HEK293 (cell line): Measurements from ENCODE around the gene TLCD3B.
A peak's percentile ranks its signal among the peaks of the same experiment; 100 is the strongest.

ENCODE experiments used
- GLI4 ChIP-seq: fragments of 450-650 bp; formaldehyde crosslinking; IDR thresholded peaks from 2 replicates; pipeline ENCODE4 v1.5.1; 2016; ENCODE audit warnings: missing biosample characterization, missing genetic modification characterization
- HOXA7 ChIP-seq: sonication (generic); formaldehyde crosslinking; IDR thresholded peaks from 2 replicates; pipeline ENCODE4 v1.8.1; 2022; ENCODE audit warnings: missing genetic modification reagents, borderline replicate concordance
- IKZF3 ChIP-seq: fragments of 450-650 bp; IDR thresholded peaks from 2 replicates; pipeline ENCODE4 v1.5.0; 2018; ENCODE audit warnings: missing biosample characterization, mild to moderate bottlenecking, missing genetic modification characterization, moderate library complexity
- KLF10 ChIP-seq: fragments of 450-650 bp; IDR thresholded peaks from 2 replicates; pipeline ENCODE4 v1.5.1; 2018; ENCODE audit warnings: missing biosample characterization, mild to moderate bottlenecking, missing genetic modification characterization
- MYNN ChIP-seq: fragments of 450-650 bp; formaldehyde crosslinking; IDR thresholded peaks from 2 replicates; pipeline ENCODE4 v1.5.1; 2016; ENCODE audit warnings: missing biosample characterization, missing genetic modification characterization, borderline replicate concordance
- PRDM10 ChIP-seq: fragments of 450-650 bp; formaldehyde crosslinking; IDR thresholded peaks from 2 replicates; pipeline ENCODE4 v1.5.1; 2016; ENCODE audit warnings: missing biosample characterization, missing genetic modification characterization
- RBAK ChIP-seq: fragments of 450-650 bp; formaldehyde crosslinking; IDR thresholded peaks from 2 replicates; pipeline ENCODE4 v1.5.1; 2016; ENCODE audit warnings: missing biosample characterization, missing genetic modification characterization
- SP7 ChIP-seq: fragments of 450-650 bp; formaldehyde crosslinking; IDR thresholded peaks from 2 replicates; pipeline ENCODE4 v1.5.1; 2016; ENCODE audit warnings: missing biosample characterization, missing genetic modification characterization
- ZBTB17 ChIP-seq: fragments of 450-650 bp; formaldehyde crosslinking; IDR thresholded peaks from 2 replicates; pipeline ENCODE4 v1.5.1; 2016; ENCODE audit warnings: missing biosample characterization, missing genetic modification characterization
- ZBTB6 ChIP-seq: fragments of 450-650 bp; formaldehyde crosslinking; IDR thresholded peaks from 2 replicates; pipeline ENCODE4 v1.5.1; 2017; ENCODE audit warnings: missing biosample characterization, missing genetic modification characterization
- ZFP3 ChIP-seq: fragments of 450-650 bp; formaldehyde crosslinking; IDR thresholded peaks from 2 replicates; pipeline ENCODE4 v1.5.1; 2016; ENCODE audit warnings: low read depth, missing biosample characterization, missing genetic modification characterization
- ZNF114 ChIP-seq: fragments of 450-650 bp; formaldehyde crosslinking; IDR thresholded peaks from 2 replicates; pipeline ENCODE4 v1.5.0; 2017; ENCODE audit warnings: missing biosample characterization, missing genetic modification characterization
- ZNF19 ChIP-seq: fragments of 450-650 bp; formaldehyde crosslinking; IDR thresholded peaks from 2 replicates; pipeline ENCODE4; 2016; ENCODE audit warnings: missing biosample characterization, missing genetic modification characterization, low read depth
- ZNF2 ChIP-seq: fragments of 450-650 bp; formaldehyde crosslinking; IDR thresholded peaks from 2 replicates; pipeline ENCODE4 v1.5.1; 2016; ENCODE audit warnings: missing biosample characterization, missing genetic modification characterization
- ZNF221 ChIP-seq: fragments of 450-650 bp; formaldehyde crosslinking; IDR thresholded peaks from 2 replicates; pipeline ENCODE4 v1.5.1; 2017; ENCODE audit warnings: missing biosample characterization, missing genetic modification characterization, borderline replicate concordance
- ZNF24 ChIP-seq: fragments of 450-650 bp; formaldehyde crosslinking; IDR thresholded peaks from 2 replicates; pipeline ENCODE4 v1.5.1; 2016; ENCODE audit warnings: missing biosample characterization, missing genetic modification characterization
- ZNF398 ChIP-seq: fragments of 450-650 bp; formaldehyde crosslinking; IDR thresholded peaks from 2 replicates; pipeline ENCODE4 v1.5.1; 2017; ENCODE audit warnings: missing biosample characterization, missing genetic modification characterization
- ZNF529 ChIP-seq: fragments of 450-650 bp; formaldehyde crosslinking; IDR thresholded peaks from 2 replicates; pipeline ENCODE4 v1.5.1; 2017; ENCODE audit warnings: missing genetic modification characterization, missing biosample characterization; ENCODE audit not compliant: insufficient replicate concordance
- ZNF548 ChIP-seq: fragments of 450-650 bp; formaldehyde crosslinking; IDR thresholded peaks from 2 replicates; pipeline ENCODE4 v1.5.1; 2016; ENCODE audit warnings: missing biosample characterization, missing genetic modification characterization
- ZNF561 ChIP-seq: fragments of 450-650 bp; IDR thresholded peaks from 2 replicates; pipeline ENCODE4 v1.5.1; 2018; ENCODE audit warnings: missing biosample characterization, missing genetic modification characterization, borderline replicate concordance
- ZNF610 ChIP-seq: fragments of 450-650 bp; formaldehyde crosslinking; IDR thresholded peaks from 2 replicates; pipeline ENCODE4 v1.5.1; 2016; ENCODE audit warnings: missing biosample characterization, missing genetic modification characterization, borderline replicate concordance
- ZNF621 ChIP-seq: fragments of 450-650 bp; formaldehyde crosslinking; IDR thresholded peaks from 2 replicates; pipeline ENCODE4 v1.5.1; 2017; ENCODE audit warnings: missing biosample characterization, missing genetic modification characterization
- ZNF623 ChIP-seq: fragments of 450-650 bp; formaldehyde crosslinking; IDR thresholded peaks from 2 replicates; pipeline ENCODE4 v1.5.1; 2016; ENCODE audit warnings: missing biosample characterization, missing genetic modification characterization
- ZNF624 ChIP-seq: fragments of 450-650 bp; formaldehyde crosslinking; IDR thresholded peaks from 2 replicates; pipeline ENCODE4 v1.5.1; 2017; ENCODE audit warnings: missing biosample characterization, missing genetic modification characterization
- ZNF639 ChIP-seq: fragments of 450-650 bp; formaldehyde crosslinking; IDR thresholded peaks from 2 replicates; pipeline ENCODE4 v1.5.1; 2016; ENCODE audit warnings: missing biosample characterization, missing genetic modification characterization
- ZNF658 ChIP-seq: fragments of 450-650 bp; formaldehyde crosslinking; IDR thresholded peaks from 2 replicates; pipeline ENCODE4; 2016; ENCODE audit warnings: missing biosample characterization, missing genetic modification characterization
- ZNF707 ChIP-seq: fragments of 450-650 bp; formaldehyde crosslinking; IDR thresholded peaks from 2 replicates; pipeline ENCODE4 v1.5.1; 2016; ENCODE audit warnings: missing biosample characterization, missing genetic modification characterization
- ZNF768 ChIP-seq: fragments of 450-650 bp; formaldehyde crosslinking; IDR thresholded peaks from 2 replicates; pipeline ENCODE4 v1.5.1; 2018; ENCODE audit warnings: missing biosample characterization, mild to moderate bottlenecking, missing genetic modification characterization
- ZNF830 ChIP-seq: fragments of 450-650 bp; IDR thresholded peaks from 2 replicates; pipeline ENCODE4 v1.5.0; 2018; ENCODE audit warnings: missing biosample characterization, missing genetic modification characterization, low read depth, mild to moderate bottlenecking, moderate library complexity
- ZSCAN16 ChIP-seq: fragments of 450-650 bp; formaldehyde crosslinking; IDR thresholded peaks from 2 replicates; pipeline ENCODE4 v1.5.1; 2016; ENCODE audit warnings: missing biosample characterization, missing genetic modification characterization

TLCD3B gene

GRCh38 chr16:30063893-30064728 is 33.0 kb upstream of the TLCD3B start (continued):
- no peak for TF ChIP-seq ZNF707 (tag by site-specific recombination)
- TF ChIP-seq IKZF3 (tag by site-specific recombination): peak; percentile 87
- TF ChIP-seq ZNF610 (tag by site-specific recombination): no peak
- TF ChIP-seq ZNF830: no peak
- TF ChIP-seq KLF10 (tag by site-specific recombination): no peak; the same call in 1 of the 2 replicates
- TF ChIP-seq ZNF114 (tag by site-specific recombination): no peak
- no peak for TF ChIP-seq GLI4 (tag by site-specific recombination)
- peak; percentile 81 for TF ChIP-seq ZNF398 (tag by site-specific recombination)
- no peak for TF ChIP-seq ZNF624
- TF ChIP-seq ZNF548 (tag by site-specific recombination): no peak
- no peak for TF ChIP-seq MYNN (tag by site-specific recombination)
- no peak for TF ChIP-seq ZNF621 (tag by site-specific recombination)
- TF ChIP-seq ZNF623 (tag by site-specific recombination): no peak
- peak; percentile 98 for TF ChIP-seq PRDM10 (tag by site-specific recombination)
- no peak for TF ChIP-seq ZNF639 (tag by site-specific recombination)
- no peak for TF ChIP-seq ZFP3
- no peak for TF ChIP-seq ZNF2
- TF ChIP-seq RBAK: no peak
- peak; percentile 92; the same call in 1 of the 2 replicates for TF ChIP-seq ZNF561 (tag by site-specific recombination)
- TF ChIP-seq SP7 (tag by site-specific recombination): 0 out of 2 replicates have a peak, but pooled peaks have one; percentile 23
- TF ChIP-seq ZNF768 (tag by site-specific recombination): no peak
- TF ChIP-seq ZNF24: peak; percentile 85
- no peak for TF ChIP-seq ZNF529 (tag by site-specific recombination)
- TF ChIP-seq ZNF221 (tag by site-specific recombination): no peak
- TF ChIP-seq ZBTB17 (tag by site-specific recombination): peak; percentile 47
- TF ChIP-seq ZNF19: no peak
- no peak for TF ChIP-seq HOXA7 (CRISPR knock-in tag)
- TF ChIP-seq ZNF658 (tag by site-specific recombination): no peak
- TF ChIP-seq ZSCAN16 (tag by site-specific recombination): no peak
- no peak for TF ChIP-seq ZBTB6 (tag by site-specific recombination)
